ENCODE results near the gene LRRC3. TPM values are rescaled to one million over a fixed set of nuclear protein-coding genes. Genes with fewer than 3 reads are reported as not detected.
"Not testable (repeated sequence)": the region's sequence is repeated elsewhere in the genome, so short reads cannot be mapped to it uniquely, and the experiment has no call there.

The LRRC3 gene
- polyA plus RNA-seq, 3 donors, result 0.81 to 2.4 (median 2.1) TPM

GRCh38 chr21:44464351-44464750, 9.0 kb downstream of the LRRC3 start:
- WGBS, 3 donors, result 73 to 90% (median 87%) methylated on average over 12 of the region's 12 CpGs
- H3K27ac ChIP-seq (ENCODE audit: low read depth, low read length), result no peak overlapping the region

DNA sequence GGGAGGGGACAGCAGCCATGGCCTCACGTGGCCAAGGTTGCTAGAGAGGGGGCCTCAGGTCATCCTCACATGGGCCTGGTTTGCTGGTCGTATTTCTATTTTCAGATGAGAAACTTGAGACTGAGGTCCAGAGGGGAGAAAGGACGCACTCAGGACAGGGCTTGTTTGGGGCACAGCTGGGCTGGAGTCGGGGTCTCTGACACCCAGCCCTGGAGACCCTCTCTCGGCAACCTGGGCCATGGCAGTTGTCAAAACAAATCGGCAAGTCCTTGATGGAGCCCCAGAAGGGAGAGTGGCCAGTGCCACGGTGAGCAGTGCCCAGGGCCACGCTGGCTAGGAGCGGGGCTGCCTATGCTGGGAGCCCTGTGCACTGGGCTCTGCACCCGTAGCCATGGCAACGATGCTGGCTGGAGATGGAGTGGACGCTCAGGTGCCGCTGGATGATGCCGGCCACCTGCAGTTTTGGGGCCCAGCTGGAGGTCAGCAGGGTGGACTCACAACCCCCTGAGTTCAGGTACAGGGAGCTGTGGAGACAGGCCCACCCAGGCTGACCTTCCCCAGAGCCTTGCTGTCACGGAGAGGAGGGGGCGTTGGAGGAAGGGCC, 11.1 kb downstream of the LRRC3 start:
- 82 to 90% (median 89%) methylated on average over 16 of the region's 16 CpGs for whole genome bisulfite sequencing, 3 donors
- no peak overlapping the region for H3K27ac ChIP-seq (ENCODE audit: low read depth, low read length)

GRCh38 chr21:44466996-44467858, 11.9 kb downstream of the LRRC3 start:
- WGBS, 3 donors, result 86 to 94% (median 93%) methylated on average over 34 to 36 of the region's 36 CpGs
- H3K27ac ChIP-seq (ENCODE audit: low read depth, low read length), result no peak overlapping the region

GRCh38 chr21:44467859-44468195, 12.5 kb downstream of the LRRC3 start:
- 89 to 96% (median 94%) methylated on average over 15 of the region's 15 CpGs for WGBS, 3 donors

GRCh38 chr21:44471341-44471740, 16.0 kb downstream of the LRRC3 start:
- no peak overlapping the region for H3K27ac ChIP-seq (ENCODE audit: low read depth, low read length)

More at GRCh38 chr21:44467859-44468195, 12.5 kb downstream of the LRRC3 start:
- no peak overlapping the region for H3K27ac ChIP-seq (ENCODE audit: low read depth, low read length)

DNA sequence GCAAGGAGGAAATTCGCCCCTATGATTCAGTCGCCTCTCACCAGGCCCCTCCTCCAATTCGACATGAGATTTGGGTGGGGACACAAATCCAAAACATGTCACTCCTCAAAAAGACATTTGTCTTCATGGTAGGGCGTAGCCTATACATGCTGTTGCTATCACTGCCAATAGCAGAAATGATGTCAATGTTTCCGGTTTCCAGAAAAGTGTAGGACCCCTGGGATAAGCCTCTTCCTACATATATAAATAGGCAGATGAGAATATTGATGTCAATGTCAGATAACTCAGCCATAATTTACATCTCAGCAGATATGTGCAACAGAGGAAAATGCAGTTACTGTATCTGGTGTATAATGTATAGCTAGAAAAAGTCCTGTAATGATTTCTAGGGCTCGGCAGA, 16.7 kb downstream of the LRRC3 start:
- H3K27ac ChIP-seq (ENCODE audit: low read depth, low read length), result no peak overlapping the region
- 76 to 85% (median 80%) methylated on average over 6 of the region's 6 CpGs for WGBS, 3 donors

GRCh38 chr21:44473915-44474555, 18.7 kb downstream of the LRRC3 start:
- no peak overlapping the region for H3K27ac ChIP-seq (ENCODE audit: low read depth, low read length)
- 82 to 94% (median 89%) methylated on average over 19 of the region's 19 CpGs for WGBS, 3 donors

DNA sequence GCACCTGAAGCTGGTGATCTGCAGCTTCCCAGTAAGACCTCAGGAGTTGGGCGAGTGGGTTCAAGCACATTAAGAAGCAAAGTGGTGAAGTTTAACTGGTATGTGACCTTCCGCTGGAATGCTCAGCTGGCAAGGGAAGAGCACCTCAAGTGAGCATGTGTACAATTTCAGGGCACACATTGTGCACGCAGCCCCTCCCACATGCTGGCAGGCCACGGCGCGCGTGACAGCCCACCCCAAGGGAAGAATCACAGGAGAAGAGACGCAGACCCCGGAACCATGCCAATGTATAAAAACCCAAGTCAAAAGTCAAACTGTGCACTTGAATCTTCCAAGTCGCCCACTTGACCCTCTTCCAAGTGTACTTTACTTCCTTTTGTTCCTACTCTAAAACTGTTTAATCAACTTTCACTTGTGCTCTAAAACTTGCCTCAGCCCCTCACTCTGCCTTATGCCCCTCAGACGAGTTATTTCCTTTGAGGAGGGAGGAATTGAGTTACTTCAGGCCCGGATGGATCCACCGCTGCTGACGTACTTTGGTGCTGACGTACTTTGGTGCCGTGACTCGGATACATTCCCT, 20.0 kb downstream of the LRRC3 start:
- 83 to 89% (median 86%) methylated on average over 17 of the region's 17 CpGs for WGBS, 3 donors
- H3K27ac ChIP-seq (ENCODE audit: low read depth, low read length), result no peak overlapping the region

DNA sequence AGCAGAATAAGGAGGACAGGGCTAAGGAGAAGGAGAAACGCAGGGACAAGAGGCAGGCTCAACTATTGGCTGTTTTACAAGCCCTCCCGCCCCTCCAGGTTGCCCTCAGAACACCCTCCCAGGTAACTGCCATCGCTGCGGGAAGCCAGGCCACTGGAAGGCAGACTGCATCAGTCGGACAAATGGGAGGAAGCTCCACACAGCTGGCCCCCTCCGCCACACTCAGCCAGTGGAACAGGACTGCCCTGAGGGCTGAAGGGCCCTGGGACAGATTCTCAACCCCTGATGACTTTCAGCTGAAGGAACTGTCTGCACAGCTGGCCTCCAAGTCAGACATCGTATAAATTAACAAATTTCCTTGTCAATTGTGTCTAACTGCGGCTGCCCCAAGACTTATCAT, 21.8 kb downstream of the LRRC3 start:
- no peak overlapping the region for H3K27ac ChIP-seq (ENCODE audit: low read depth, low read length)
- 73 to 80% (median 78%) methylated on average over 8 of the region's 8 CpGs for WGBS, 3 donors

DNA sequence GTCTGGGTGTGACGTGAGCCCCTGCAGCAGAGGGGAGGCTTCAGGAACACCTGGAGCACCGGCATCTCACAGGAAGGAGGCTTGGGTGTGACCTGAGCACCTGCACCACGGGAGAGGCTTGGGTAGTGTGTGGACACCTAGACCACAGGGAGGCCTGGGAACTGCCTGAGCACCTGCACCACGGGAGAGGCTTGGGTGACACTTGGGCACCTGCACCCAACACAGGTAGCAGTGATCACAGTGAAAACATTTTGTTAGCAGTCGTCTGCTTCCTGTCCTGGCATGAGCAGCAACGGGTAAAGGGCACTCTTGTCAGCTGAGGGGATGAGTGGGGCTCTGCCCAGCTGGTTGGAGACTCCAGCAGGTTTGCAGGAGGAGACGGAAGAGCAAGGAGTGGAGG, 22.4 kb downstream of the LRRC3 start:
- WGBS, 3 donors, result 60 to 69% (median 67%) methylated on average over 7 of the region's 7 CpGs
- no peak overlapping the region for H3K27ac ChIP-seq (ENCODE audit: low read depth, low read length)

GRCh38 chr21:44478124-44478800, 23.0 kb downstream of the LRRC3 start:
- H3K27ac ChIP-seq (ENCODE audit: low read depth, low read length), result no peak overlapping the region
- 54 to 68% (median 56%) methylated on average over 16 of the region's 16 CpGs for WGBS, 3 donors

GRCh38 chr21:44478801-44479167, 23.5 kb downstream of the LRRC3 start:
- H3K27ac ChIP-seq (ENCODE audit: low read depth, low read length), result no peak overlapping the region
- WGBS, 3 donors, result 84 to 88% (median 88%) methylated on average over 5 of the region's 5 CpGs

DNA sequence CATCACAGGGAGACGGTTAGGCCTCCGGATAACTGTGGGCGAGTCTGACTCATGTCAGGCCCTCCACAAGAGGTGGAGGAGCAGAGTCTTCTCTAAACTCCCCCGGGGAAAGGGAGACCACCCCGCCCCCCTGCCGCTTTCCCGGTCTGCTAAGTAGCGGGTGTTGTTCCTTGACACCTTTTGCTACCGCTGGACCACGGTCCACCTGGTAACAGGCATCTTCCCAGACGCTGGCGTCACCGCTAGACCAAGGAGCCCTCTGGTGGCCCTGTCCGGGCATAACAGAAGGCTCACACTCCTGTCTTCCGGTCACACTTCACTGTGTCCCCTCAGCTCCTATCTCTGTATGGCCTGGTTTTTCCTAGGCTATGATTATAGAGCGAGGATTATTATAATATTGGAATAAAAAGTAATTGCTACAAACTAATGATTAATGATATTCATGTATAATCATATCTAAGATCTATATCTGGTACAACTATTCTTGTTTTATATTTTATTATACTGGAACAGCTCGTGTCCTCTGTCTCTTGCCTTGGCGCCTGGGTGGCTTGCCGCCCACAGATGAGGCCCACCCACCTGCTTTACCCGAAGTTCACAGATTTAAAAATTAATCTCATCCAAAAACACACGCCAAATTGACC, 24.4 kb downstream of the LRRC3 start:
- WGBS, 3 donors, result 40 to 48% (median 46%) methylated on average over 21 of the region's 21 CpGs
- H3K27ac ChIP-seq (ENCODE audit: low read depth, low read length), result not testable (repeated sequence)

DNA sequence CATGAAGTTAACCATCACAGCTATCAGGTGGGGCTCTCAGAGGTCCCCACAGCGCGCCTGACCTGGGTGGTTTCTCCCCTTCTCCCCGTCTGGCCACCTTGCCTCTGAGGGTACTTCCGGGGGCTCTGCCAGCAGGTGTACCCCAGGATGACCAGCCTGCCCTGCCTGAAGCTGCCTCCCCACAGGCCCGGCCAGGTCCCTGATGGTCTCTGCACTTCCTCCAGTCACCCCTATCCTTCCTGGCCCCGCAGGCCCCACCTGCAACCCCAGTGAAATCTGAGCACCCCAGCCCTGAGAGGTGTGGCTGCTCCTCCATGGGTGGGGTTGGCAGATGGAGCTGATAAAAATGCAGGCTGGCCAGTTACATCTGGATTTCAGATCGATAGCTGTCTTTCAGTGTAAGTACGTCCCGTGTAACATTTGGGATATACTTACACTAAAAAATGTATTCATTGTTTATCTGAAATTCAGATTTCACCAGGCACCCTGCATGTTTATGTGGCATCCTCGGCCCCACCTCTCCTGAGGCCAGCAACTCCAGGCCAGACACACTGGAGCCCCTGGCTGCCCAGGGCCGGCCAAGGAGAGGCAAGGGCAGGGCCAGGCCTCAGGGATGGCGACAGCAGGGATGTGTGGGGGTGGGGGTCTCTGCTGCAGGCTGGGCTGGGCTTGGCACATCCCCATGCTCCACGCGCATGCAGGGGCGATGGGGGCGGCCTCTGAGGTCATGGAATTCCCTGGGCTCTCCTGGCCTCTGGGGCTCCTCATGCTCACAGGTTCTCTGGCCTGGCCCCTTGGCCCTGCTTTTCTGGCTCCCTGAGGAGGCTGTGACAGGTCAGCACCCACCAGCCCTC, 25.1 kb downstream of the LRRC3 start:
- no peak overlapping the region for H3K27ac ChIP-seq (ENCODE audit: low read depth, low read length)
- WGBS, 3 donors, result 76 to 90% (median 84%) methylated on average over 16 of the region's 16 CpGs

GRCh38 chr21:44482581-44483287, 27.4 kb downstream of the LRRC3 start:
- H3K27ac ChIP-seq (ENCODE audit: low read depth, low read length), result no peak overlapping the region
- WGBS, 3 donors, result 67 to 79% (median 73%) methylated on average over 14 of the region's 14 CpGs

DNA sequence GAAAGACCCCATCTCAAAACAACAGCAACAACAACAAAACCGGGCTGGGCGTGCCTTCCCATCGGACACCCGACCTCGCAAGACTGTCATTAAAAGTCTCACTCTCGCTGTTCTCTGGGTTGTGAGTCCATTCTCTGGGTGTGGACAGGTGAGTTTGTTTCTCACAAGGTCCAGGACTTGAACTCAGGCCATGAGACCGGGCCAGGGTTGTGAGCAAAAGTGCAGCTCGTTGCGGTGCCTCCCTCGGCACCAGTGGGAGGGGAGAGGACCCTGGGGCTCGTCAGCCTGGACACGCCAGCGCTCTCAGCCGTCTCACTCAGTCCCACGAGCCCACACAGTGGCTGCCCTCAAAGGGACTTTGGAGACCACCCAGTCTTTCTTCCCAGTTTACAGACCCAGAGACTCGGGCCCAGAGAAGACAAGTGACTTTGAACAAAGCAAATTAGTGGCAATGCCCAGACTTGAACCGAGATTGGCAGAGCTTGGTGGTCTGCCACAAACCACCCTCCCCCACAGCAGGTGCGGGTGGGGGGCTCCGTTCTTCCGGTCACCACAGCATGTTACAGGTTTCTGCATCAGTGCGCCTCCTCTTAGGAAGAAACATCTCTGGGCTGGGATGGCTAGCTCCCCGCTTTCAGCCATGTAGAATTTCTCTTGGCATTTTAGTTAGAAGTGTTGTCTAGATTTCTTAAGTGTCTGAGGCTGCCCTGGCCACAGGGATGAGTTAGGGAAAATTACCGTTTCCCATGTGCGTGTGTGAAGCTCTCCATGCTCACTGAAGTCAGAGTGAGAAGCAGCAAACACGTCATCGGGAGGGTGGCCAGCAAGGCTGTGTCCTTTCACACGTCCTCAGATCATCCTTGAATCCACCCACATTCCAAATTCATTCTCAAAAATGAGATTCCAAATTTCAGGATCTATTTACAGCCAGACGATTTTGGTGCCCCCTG, 28.3 kb downstream of the LRRC3 start:
- H3K27ac ChIP-seq (ENCODE audit: low read depth, low read length), result no peak overlapping the region
- WGBS, 3 donors, result 76 to 79% (median 78%) methylated on average over 28 of the region's 28 CpGs
